Prostate gland (tissue), 2 donors: ENCODE data around the gene SH3TC1.

ENCODE experiments used
- CTCF ChIP-seq, 4 experiments: fragments of 200-600 bp in 2 of 4; fragments of 450-650 bp in 2 of 4; sonication (generic) in 2 of 4; IDR thresholded peaks; 1 replicate in 3 of 4; 2 replicates in 1 of 4; pipeline ENCODE4 v1.5.1; 2016 to 2019; ENCODE audit warnings: antibody characterized with exemption in 4 of 4, mild to moderate bottlenecking in 2 of 4, moderate library complexity in 2 of 4
- POLR2A ChIP-seq: fragments of 450-650 bp; IDR thresholded peaks from one replicate; pipeline ENCODE4 v1.6.1; 2016; ENCODE audit warnings: antibody characterized with exemption, mild to moderate bottlenecking
- POLR2AphosphoS5 ChIP-seq: sonication (generic); formaldehyde crosslinking; IDR thresholded peaks from one replicate; pipeline ENCODE4 v1.6.1; 2017; ENCODE audit warnings: antibody characterized with exemption

GRCh38 chr4:8192748-8193738 is 6.0 kb upstream of the SH3TC1 start:
- TF ChIP-seq CTCF (IDR thresholded peaks at IDR 0.05) (peak in 3 of 4 experiments; percentile 39 to 61 (median 57)), POLR2A (no peak), POLR2AphosphoS5 (peak; percentile 57)
